HG02642 (cell line): ENCODE results near the gene FRK.
A peak's percentile ranks its signal among the peaks of the same experiment; 100 is the strongest.
"Not testable (repeated sequence)": the region's sequence is repeated elsewhere in the genome, so short reads cannot be mapped to it uniquely, and the experiment has no call there.

Experiments
- ATAC-seq: cut with Tn5 transposase; IDR thresholded peaks from one replicate; pipeline ENCODE4 v1.9.1; 2021; ENCODE audit warnings: mild to moderate bottlenecking; ENCODE audit not compliant: unreplicated experiment, poor library complexity

Gene FRK

GRCh38 chr6:116060572-116061283 lies at the start of gene FRK:
FRK (minus strand) TSS chr6:116060891; CDS start chr6:116060311, 580 bp downstream.
- peak; percentile 31 for ATAC-seq

GRCh38 chr6:116108836-116109235 lies 48.1 kb upstream of the FRK start:
- no peak for ATAC-seq

GRCh38 chr6:116106146-116106545 lies 45.5 kb upstream of the FRK start:
- no peak for ATAC-seq

- no peak for ATAC-seq
These were observed 44.6 kb upstream of the FRK start for GRCh38 chr6:116105247-116105646.

- ATAC-seq, result no peak
These were observed 43.9 kb upstream of the FRK start for GRCh38 chr6:116104636-116105035.

- ATAC-seq, result no peak
These were observed 42.2 kb upstream of the FRK start for GRCh38 chr6:116102873-116103272.

GRCh38 chr6:116101790-116102189 lies 41.1 kb upstream of the FRK start:
- ATAC-seq, result no peak

GRCh38 chr6:116101302-116101718 lies 40.6 kb upstream of the FRK start:
- no peak for ATAC-seq

GRCh38 chr6:116100419-116101301 lies 40.0 kb upstream of the FRK start, which contains the start of gene NT5DC1:
NT5DC1 (plus strand) TSS chr6:116100853; CDS start chr6:116100931, 78 bp downstream.
- peak; percentile 90 for ATAC-seq

- ATAC-seq, result no peak
These were observed 38.3 kb upstream of the FRK start for GRCh38 chr6:116099036-116099435.

- ATAC-seq, result no peak
These were observed 36.5 kb upstream of the FRK start for GRCh38 chr6:116096979-116097816.

- not testable (repeated sequence) for ATAC-seq
These were observed 35.5 kb upstream of the FRK start for GRCh38 chr6:116096048-116096759.

- ATAC-seq, result no peak
These were observed 33.4 kb upstream of the FRK start for GRCh38 chr6:116094041-116094440.

- peak; percentile 63 for ATAC-seq
These were observed 29.6 kb upstream of the FRK start for GRCh38 chr6:116090251-116090650.

GRCh38 chr6:116088946-116089345 lies 28.3 kb upstream of the FRK start:
- ATAC-seq, result no peak

- peak; percentile 97 for ATAC-seq
These were observed 26.8 kb upstream of the FRK start for GRCh38 chr6:116087437-116088027.

- ATAC-seq, result no peak
These were observed 23.6 kb upstream of the FRK start for GRCh38 chr6:116084284-116084683.

GRCh38 chr6:116083052-116083451 lies 22.4 kb upstream of the FRK start:
- no peak for ATAC-seq

- no peak for ATAC-seq
These were observed 18.3 kb upstream of the FRK start for GRCh38 chr6:116078945-116079344.
